K562 (cell line): ENCODE results near the gene ARHGAP22. TPM values are rescaled to one million over a fixed set of nuclear protein-coding genes. Genes with fewer than 3 reads are reported as not detected.

ENCODE experiments used
- ARID3A ChIP-seq: IDR thresholded peaks from 2 replicates; pipeline ENCODE4 v1.6.1; 2012; ENCODE audit warnings: low read depth, low read length, improper control_type of control experiment, borderline replicate concordance
- NR0B1 ChIP-seq: fragments of 450-650 bp; IDR thresholded peaks from one replicate; pipeline ENCODE4 v1.6.1; 2018; ENCODE audit warnings: mild to moderate bottlenecking, moderate library complexity; ENCODE audit not compliant: partially characterized antibody
- U2AF2 ChIP-seq: fragments of 200-400 bp; formaldehyde crosslinking; optimal IDR thresholded peaks from 2 replicates; pipeline ENCODE3; 2017; ENCODE audit warnings: low read depth, mild to moderate bottlenecking, low read length
- ZBTB40 ChIP-seq, 2 experiments: fragments of 450-650 bp in 1 of 2; sonication (generic) in 1 of 2; formaldehyde crosslinking in 1 of 2; IDR thresholded peaks; 2 replicates each; pipeline versions ENCODE4 v1.7.1 to v1.9.0; 2016 to 2022; ENCODE audit warnings: inconsistent platforms in 1 of 2, mild to moderate bottlenecking in 1 of 2, missing genetic modification reagents in 1 of 2
- polyA plus RNA-seq, 8 experiments: library from polyadenylated mRNA; depleted of rRNA in 4 of 8; stranded (reverse) in 5 of 8; unstranded in 3 of 8; fragments of >200 nt; fragmentation: Nextera tagmentation in 2 of 8; fragmentation: Illumina TruSeq in 1 of 8; extraction: Ambion mirVana in 2 of 8; extraction: Trizol in 1 of 8; gene quantifications; 2 replicates each; pipeline versions ENCODE4 v1.2.1 to v1.2.3, GENCODE V29; 2011 to 2014; ENCODE audit warnings: inconsistent platforms in 1 of 8, missing spikeins in 1 of 8
- total RNA-seq, 7 experiments: library from RNA; depleted of rRNA in 6 of 7; stranded (reverse); fragments of >200 nt in 6 of 7; fragmentation: Illumina TruSeq in 2 of 7; extraction: Trizol in 2 of 7; gene quantifications; 2 replicates each; pipeline versions ENCODE4 v1.2.1 to v1.2.3, GENCODE V29; 2011 to 2021; ENCODE audit warnings: low replicate concordance in 1 of 7

ARHGAP22 gene
- total and polyA plus RNA-seq, 9 of the 15 experiments (the other 6 are each of a cell fraction or from before 2014, with no cell fraction given): 1.3 to 28.1 (median 12.7) TPM

- TF ChIP-seq ZBTB40 (IDR thresholded peaks at IDR 0.05): no peak
- TF ChIP-seq ZBTB40 (CRISPR knock-in tag; IDR thresholded peaks at IDR 0.05): no peak
- TF ChIP-seq U2AF2: no peak
- no peak for TF ChIP-seq ARID3A
- no peak for TF ChIP-seq NR0B1
- TF ChIP-seq, all 486 proteins: peak for 0
Measured at GRCh38 chr10:48651293-48651692, 46.4 kb upstream of the ARHGAP22 start (continued).
